Stomach (tissue), 4 donors: Measurements from ENCODE around the gene CDH8.

Experiments used
- CTCF ChIP-seq, 7 experiments: fragments of 450-650 bp in 4 of 7; fragments of 200-600 bp in 3 of 7; sonication (generic) in 3 of 7; IDR thresholded peaks; one replicate each; pipeline ENCODE4 v1.5.1; 2016 to 2019; ENCODE audit warnings: antibody characterized with exemption in 7 of 7, control low read depth in 2 of 7, mild to moderate bottlenecking in 1 of 7
- POLR2AphosphoS5 ChIP-seq, 3 donors: sonication (generic); formaldehyde crosslinking; IDR thresholded peaks; one replicate each; pipeline ENCODE4 v1.6.1; 2016; ENCODE audit warnings: antibody characterized with exemption in 3 of 3

DNA sequence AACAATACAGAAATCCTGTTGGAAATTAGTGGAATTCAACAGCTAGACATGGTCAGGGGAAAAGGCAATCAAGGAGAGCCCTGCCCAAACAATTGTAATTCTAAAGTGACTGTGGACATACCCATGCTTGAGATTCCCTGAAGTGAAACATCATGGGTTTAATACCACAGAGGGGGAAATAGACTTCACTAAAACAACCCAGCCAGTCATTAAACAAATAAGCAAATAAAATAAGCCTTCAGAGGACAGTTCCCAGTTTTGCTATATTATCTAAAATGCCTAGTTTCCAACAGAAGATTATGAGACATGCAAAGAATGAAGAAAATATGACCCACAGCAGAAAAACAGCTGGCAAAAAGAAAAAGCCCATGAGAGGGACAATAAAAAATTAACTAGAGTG is 376.3 kb downstream of the CDH8 start:
- TF ChIP-seq POLR2AphosphoS5 (IDR thresholded peaks at IDR 0.05) (no peak), CTCF (IDR thresholded peaks at IDR 0.05) (no peak)
